PC-9 (cell line): Measurements from ENCODE around the gene PPP1R18.
A peak's percentile ranks its signal among the peaks of the same experiment; 100 is the strongest.

ENCODE experiments used
- EZH2 ChIP-seq: fragments of 200-600 bp; sonication (generic); IDR thresholded peaks from 2 replicates; pipeline ENCODE4 v1.8.0; 2017; ENCODE audit warnings: antibody characterized with exemption, low read depth
- TF ChIP-seq, protein P1 (sequence below): fragments of 200-600 bp; sonication (generic); conservative IDR thresholded peaks from 2 replicates; pipeline ENCODE4 v1.6.1; 2017; ENCODE audit warnings: mixed run types, antibody characterized with exemption, mild to moderate bottlenecking, moderate library complexity

DNA sequence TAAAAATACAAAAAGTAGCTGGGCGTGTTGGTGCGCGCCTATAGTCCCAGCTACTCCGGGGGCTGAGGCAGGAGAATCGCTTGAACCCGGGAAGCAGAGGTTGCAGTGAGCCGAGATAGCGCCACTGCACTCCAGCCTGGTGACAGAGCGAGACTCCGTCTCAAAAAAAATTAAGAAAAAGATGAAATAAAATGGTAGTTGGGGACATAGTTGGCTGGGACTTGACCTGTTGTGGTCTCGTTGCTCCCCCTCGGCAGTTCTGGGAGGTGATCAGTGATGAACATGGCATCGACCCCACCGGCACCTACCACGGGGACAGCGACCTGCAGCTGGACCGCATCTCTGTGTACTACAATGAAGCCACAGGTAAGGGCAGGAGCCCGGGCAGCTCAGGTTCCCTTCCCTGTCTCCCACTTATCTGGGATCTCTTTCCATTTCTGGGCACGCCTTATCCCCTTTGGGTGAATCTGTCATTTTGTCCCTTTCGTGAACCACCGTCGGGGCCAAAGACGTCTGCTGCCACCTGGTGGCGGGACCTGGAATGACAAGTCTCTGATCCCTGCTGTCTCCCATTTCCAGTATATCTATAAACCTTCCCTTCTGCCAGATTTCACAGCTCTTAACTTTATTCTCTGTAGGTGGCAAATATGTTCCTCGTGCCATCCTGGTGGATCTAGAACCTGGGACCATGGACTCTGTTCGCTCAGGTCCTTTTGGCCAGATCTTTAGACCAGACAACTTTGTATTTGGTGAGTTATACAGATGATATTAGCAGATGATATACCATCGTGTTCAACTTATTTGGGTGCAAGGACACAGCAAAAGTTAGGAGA, 36.1 kb upstream of the PPP1R18 start:
- TF ChIP-seq, protein P1, sequence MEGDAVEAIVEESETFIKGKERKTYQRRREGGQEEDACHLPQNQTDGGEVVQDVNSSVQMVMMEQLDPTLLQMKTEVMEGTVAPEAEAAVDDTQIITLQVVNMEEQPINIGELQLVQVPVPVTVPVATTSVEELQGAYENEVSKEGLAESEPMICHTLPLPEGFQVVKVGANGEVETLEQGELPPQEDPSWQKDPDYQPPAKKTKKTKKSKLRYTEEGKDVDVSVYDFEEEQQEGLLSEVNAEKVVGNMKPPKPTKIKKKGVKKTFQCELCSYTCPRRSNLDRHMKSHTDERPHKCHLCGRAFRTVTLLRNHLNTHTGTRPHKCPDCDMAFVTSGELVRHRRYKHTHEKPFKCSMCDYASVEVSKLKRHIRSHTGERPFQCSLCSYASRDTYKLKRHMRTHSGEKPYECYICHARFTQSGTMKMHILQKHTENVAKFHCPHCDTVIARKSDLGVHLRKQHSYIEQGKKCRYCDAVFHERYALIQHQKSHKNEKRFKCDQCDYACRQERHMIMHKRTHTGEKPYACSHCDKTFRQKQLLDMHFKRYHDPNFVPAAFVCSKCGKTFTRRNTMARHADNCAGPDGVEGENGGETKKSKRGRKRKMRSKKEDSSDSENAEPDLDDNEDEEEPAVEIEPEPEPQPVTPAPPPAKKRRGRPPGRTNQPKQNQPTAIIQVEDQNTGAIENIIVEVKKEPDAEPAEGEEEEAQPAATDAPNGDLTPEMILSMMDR, result peak; percentile 98
- TF ChIP-seq EZH2, result no peak
